ENCODE results near the gene PTX4. TPM values are rescaled to one million over a fixed set of nuclear protein-coding genes. Genes with fewer than 3 reads are reported as not detected.
A peak's percentile ranks its signal among the peaks of the same experiment; 100 is the strongest.

PTX4 gene
- total and polyA plus RNA-seq, 2 donors (not counting 3 experiments of a cell fraction or from before 2014, with no cell fraction given) = 0.31 TPM; not detected in 1

GRCh38 chr16:1532771-1533170, 44.0 kb upstream of the PTX4 start:
- no peak for TF ChIP-seq GATA2 (IDR thresholded peaks at IDR 0.05; ENCODE audit: insufficient read depth, insufficient read length, low read depth, low read length)
- no peak for TF ChIP-seq EZH2 (IDR thresholded peaks at IDR 0.05; ENCODE audit: borderline replicate concordance, low read depth, low read length, severe bottlenecking)
- TF ChIP-seq POLR2A (IDR thresholded peaks at IDR 0.05; ENCODE audit: low read depth, low read length) = no peak
- no peak for TF ChIP-seq FOS (IDR thresholded peaks at IDR 0.05; ENCODE audit: borderline replicate concordance, insufficient read depth, low read length)
- TF ChIP-seq MAX (IDR thresholded peaks at IDR 0.05; ENCODE audit: insufficient read depth, insufficient read length) = no peak
- no peak for TF ChIP-seq JUN (IDR thresholded peaks at IDR 0.05; ENCODE audit: borderline replicate concordance, insufficient read depth, insufficient read length, low read depth)
- BruUV-seq (replicated peaks) = no TSS peak
- H3K9me3 ChIP-seq (replicated peaks; ENCODE audit: control insufficient read depth, insufficient read depth, low read length) = no peaks in the 10 kb centered on the region
- intact Hi-C loops (cut with micrococcal nuclease) = loop anchor here (1.0 kb wide), 3 partner anchors 11 to 38 kb away; no protein-coding TSS in a partner anchor
- ChIA-PET POLR2A (interaction anchor here (0.9 kb wide), 1 partner anchor 10 kb away, joined by 3 read pairs; no protein-coding TSS in a partner anchor), CTCF (interaction anchor here (0.8 to 2.5 kb wide), 5 partner anchors 11 to 38 kb away, joined by 3 to 16 read pairs (median 7); no protein-coding TSS in a partner anchor)
- dilution Hi-C loops (cut with MboI; ENCODE audit: extremely low pct_ligation_motif_present, low sequenced_read_pairs) = no loop called here
- DNase-seq (ENCODE audit: low read depth, low spot score) (no peak), FAIRE-seq (peak; percentile 21)
- H3K79me2 ChIP-seq (ENCODE audit: control insufficient read depth, insufficient read depth, low read length) = peaks cover 41% of the 10 kb centered on the region
- no peaks in the 10 kb centered on the region for H4K20me1 ChIP-seq (replicated peaks; ENCODE audit: control insufficient read depth, extremely low read depth, insufficient read depth, low read length)
- peaks cover 2 to 12% of the 10 kb centered on the region in 2 experiments for H3K36me3 ChIP-seq (ENCODE audit: control insufficient read depth in 2 of 2, extremely low read depth in 1 of 2, insufficient read depth in 2 of 2, low read length in 2 of 2)
- peak overlapping the region; percentile 67 for H3K27ac ChIP-seq (ENCODE audit: insufficient read depth, low read depth, low read length)
- no peak overlapping the region for H3K4me3 ChIP-seq (replicated peaks in 1 of 3; ENCODE audit: insufficient read depth in 1 of 3, low read depth in 1 of 3, low read length in 3 of 3)
- no peak overlapping the region for H3K9ac ChIP-seq (replicated peaks; ENCODE audit: extremely low read depth, insufficient read depth, low read length)
- no peaks in the 10 kb centered on the region for H3K9me1 ChIP-seq (replicated peaks; ENCODE audit: control insufficient read depth, extremely low read depth, insufficient read depth, low read length)
- H2AFZ ChIP-seq (ENCODE audit: low read depth, low read length) = no peak overlapping the region
- no peaks in the 10 kb centered on the region for H3K27me3 ChIP-seq (ENCODE audit: control insufficient read depth in 2 of 2, insufficient read depth in 2 of 2, low read length in 2 of 2)
- no peak overlapping the region for H3K4me2 ChIP-seq (ENCODE audit: insufficient read depth, low read length)
- peaks cover 40% of the 10 kb centered on the region for H3K4me1 ChIP-seq (ENCODE audit: control insufficient read depth, extremely low read depth, insufficient read depth, low read length)

GRCh38 chr16:1532081-1532760, 43.5 kb upstream of the PTX4 start:
- no peak for DNase-seq (ENCODE audit: low read depth, low spot score)
- Histone ChIP-seq H3K4me2 (ENCODE audit: insufficient read depth, low read length) (no peak overlapping the region), H3K27me3 (ENCODE audit: control insufficient read depth in 2 of 2, insufficient read depth in 2 of 2, low read length in 2 of 2) (no peaks in the 10 kb centered on the region), H4K20me1 (replicated peaks; ENCODE audit: control insufficient read depth, extremely low read depth, insufficient read depth, low read length) (no peaks in the 10 kb centered on the region), H3K4me3 (replicated peaks in 1 of 3; ENCODE audit: insufficient read depth in 1 of 3, low read depth in 1 of 3, low read length in 3 of 3) (no peak overlapping the region), H2AFZ (ENCODE audit: low read depth, low read length) (no peak overlapping the region), H3K4me1 (ENCODE audit: control insufficient read depth, extremely low read depth, insufficient read depth, low read length) (peaks cover 45% of the 10 kb centered on the region), H3K79me2 (ENCODE audit: control insufficient read depth, insufficient read depth, low read length) (peaks cover 35% of the 10 kb centered on the region), H3K9ac (replicated peaks; ENCODE audit: extremely low read depth, insufficient read depth, low read length) (no peak overlapping the region), H3K9me1 (replicated peaks; ENCODE audit: control insufficient read depth, extremely low read depth, insufficient read depth, low read length) (no peaks in the 10 kb centered on the region), H3K9me3 (replicated peaks; ENCODE audit: control insufficient read depth, insufficient read depth, low read length) (no peaks in the 10 kb centered on the region), H3K27ac (ENCODE audit: insufficient read depth, low read depth, low read length) (no peak overlapping the region), H3K36me3 (ENCODE audit: control insufficient read depth in 2 of 2, extremely low read depth in 1 of 2, insufficient read depth in 2 of 2, low read length in 2 of 2) (peaks cover 0 to 6% of the 10 kb centered on the region in 2 experiments)
- ChIA-PET CTCF (interaction anchor here (0.8 to 2.5 kb wide), 3 partner anchors 20 to 38 kb away, joined by 3 to 16 read pairs (median 3); no protein-coding TSS in a partner anchor), POLR2A (interaction anchor here (0.9 kb wide), 1 partner anchor 11 kb away, joined by 3 read pairs; no protein-coding TSS in a partner anchor)
- BruUV-seq (replicated peaks) = no TSS peak
- no peak for TF ChIP-seq MYC (IDR thresholded peaks at IDR 0.05; ENCODE audit: low read depth, low read length)
- dilution Hi-C loops (cut with MboI; ENCODE audit: extremely low pct_ligation_motif_present, low sequenced_read_pairs) (no loop called here), intact Hi-C loops (cut with micrococcal nuclease) (no loop called here)
- FAIRE-seq = peak; percentile 15

Data from endothelial cell of umbilical vein (primary cell).